AG04450 (cell line): Measurements from ENCODE around the gene CHST4. TPM values are rescaled to one million over a fixed set of nuclear protein-coding genes. Genes with fewer than 3 reads are reported as not detected.

Experiments
- CTCF ChIA-PET: fragments of 300-600, 350-600 bp; formaldehyde crosslinking; extraction: SDS; loops from one replicate; lab custom pipeline; 2022; ENCODE audit warnings: antibody characterized with exemption, inconsistent platforms; lab: Charles Lee
- POLR2A ChIA-PET: fragments of 350-600 bp; formaldehyde crosslinking; extraction: SDS; loops from one replicate; lab custom pipeline; 2021; ENCODE audit warnings: antibody characterized with exemption, inconsistent platforms; lab: Yijun Ruan, JAX
- DNase-seq: peaks from one replicate; pipeline ENCODE4 v3.0.0-alpha.2; 2011; ENCODE audit warnings: low read depth, low spot score
- H3K27ac ChIP-seq: one replicate; pipeline ENCODE4 v1.5.1; 2012; ENCODE audit warnings: low read depth, low read length, control low read depth
- H3K27me3 ChIP-seq: one replicate; pipeline ENCODE4 v1.6.0; 2012; ENCODE audit warnings: low read length; ENCODE audit not compliant: control insufficient read depth, insufficient read depth
- H3K4me3 ChIP-seq: 2 replicates; pipeline ENCODE4 v1.5.1; 2011; ENCODE audit warnings: mild to moderate bottlenecking, low read depth, low read length, control low read depth
- H3K9me3 ChIP-seq: 2 replicates; pipeline ENCODE4 v1.5.1; 2012; ENCODE audit warnings: low read length; ENCODE audit not compliant: control insufficient read depth, insufficient read depth
- CTCF ChIP-seq: IDR thresholded peaks from 2 replicates; pipeline ENCODE4 v1.5.1; 2011; ENCODE audit warnings: low read depth, low read length, control low read depth, inconsistent platforms
- polyA plus RNA-seq: library from polyadenylated mRNA; depleted of rRNA; stranded (reverse); fragments of >200 nt; gene quantifications from 2 replicates; pipeline ENCODE4 v1.2.3, GENCODE V29; 2011

The CHST4 gene
- polyA plus RNA-seq, 1 experiment = not detected

GRCh38 chr16:71547168-71547567 is 20.9 kb downstream of the CHST4 start:
- DNase-seq = no peak
- Histone ChIP-seq H3K9me3 (no peaks in the 10 kb centered on the region), H3K27me3 (peaks cover 2% of the 10 kb centered on the region), H3K4me3 (no peak overlapping the region), H3K27ac (no peak overlapping the region)
- no peak for TF ChIP-seq CTCF
- ChIA-PET POLR2A (no interaction called here), CTCF (no interaction called here)

DNA sequence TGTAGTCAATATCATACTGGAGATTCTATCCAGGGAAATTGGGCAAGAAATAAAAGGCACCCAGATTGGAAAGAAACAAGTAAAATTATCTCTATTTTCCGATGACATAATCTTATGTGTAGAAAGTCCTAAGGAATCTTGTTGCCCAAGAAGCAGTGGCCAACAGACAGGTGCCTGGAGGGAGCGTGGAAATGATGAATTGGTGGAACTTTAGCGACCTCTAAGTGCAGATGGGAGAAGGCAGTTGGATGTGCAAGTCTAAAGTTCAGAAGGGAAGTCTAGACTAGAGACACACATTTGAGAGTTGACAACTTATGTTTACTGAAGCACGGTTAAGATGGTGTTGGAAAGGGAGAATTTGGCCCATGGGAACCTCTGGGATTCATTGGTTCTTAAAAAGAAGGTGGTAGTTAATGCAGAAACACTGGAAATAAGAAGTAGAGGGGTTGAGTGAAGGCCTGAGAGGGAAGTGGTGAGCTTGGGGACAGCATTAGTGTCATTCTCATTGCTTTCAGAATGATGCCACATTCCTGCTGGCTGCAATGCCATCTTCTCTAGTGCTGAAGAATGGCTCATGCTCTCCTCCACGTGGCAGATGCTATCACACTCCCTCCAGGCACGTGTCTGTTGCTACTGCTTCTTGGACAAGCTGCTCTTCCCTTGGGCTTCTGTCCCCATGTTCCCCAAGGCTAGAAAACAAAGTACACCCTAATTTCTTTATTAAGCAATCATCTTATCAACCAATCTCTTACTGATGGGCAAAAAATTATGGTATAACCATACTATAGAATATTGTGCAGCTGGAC is 26.7 kb downstream of the CHST4 start:
- DNase-seq = no peak
- ChIA-PET CTCF (no interaction called here), POLR2A (no interaction called here)
- no peak for TF ChIP-seq CTCF
- no peaks in the 10 kb centered on the region for H3K27me3 ChIP-seq
- H3K27ac ChIP-seq = no peak overlapping the region
- H3K4me3 ChIP-seq = no peak overlapping the region
- H3K9me3 ChIP-seq = no peaks in the 10 kb centered on the region

DNA sequence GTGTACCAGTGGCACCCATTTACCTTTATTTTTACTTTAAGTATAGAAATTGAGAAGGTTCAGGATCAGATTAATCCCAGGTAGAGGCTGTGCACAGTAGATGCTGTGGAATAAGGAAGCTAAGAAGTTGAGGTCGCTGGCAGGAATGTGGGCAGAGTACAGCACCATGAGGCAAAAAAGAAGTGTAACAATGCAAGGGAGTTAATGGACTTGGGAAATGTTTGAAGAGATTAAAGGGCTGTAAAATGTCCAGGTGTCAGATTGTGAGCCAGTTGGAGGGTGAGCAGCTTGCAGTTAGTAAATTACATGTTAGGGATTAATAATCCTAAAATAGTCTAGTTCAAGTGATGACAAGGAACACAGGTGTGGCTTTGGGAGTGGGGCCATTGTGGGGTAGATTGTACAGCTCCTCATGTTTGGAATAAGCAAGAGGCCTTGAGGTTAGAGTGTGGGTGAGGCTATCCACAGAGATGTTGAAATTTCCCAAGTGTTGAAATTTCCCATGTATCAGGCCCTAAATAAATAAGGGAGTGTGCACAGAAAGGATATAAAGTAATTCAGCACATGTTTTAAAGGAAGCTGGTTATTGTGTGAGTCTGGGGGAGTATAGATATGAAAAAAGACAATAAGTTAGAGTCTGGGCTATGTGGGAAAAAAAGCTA is 29.1 kb downstream of the CHST4 start:
- Histone ChIP-seq H3K27me3 (no peaks in the 10 kb centered on the region), H3K9me3 (no peaks in the 10 kb centered on the region), H3K27ac (no peak overlapping the region), H3K4me3 (no peak overlapping the region)
- TF ChIP-seq CTCF = no peak
- POLR2A ChIA-PET = no interaction called here
- DNase-seq = no peak
- CTCF ChIA-PET = interaction anchor here (0.6 to 1.3 kb wide), 2 partner anchors 9 to 56 kb away, joined by 3 to 6 read pairs; no protein-coding TSS in a partner anchor

GRCh38 chr16:71557299-71557698 is 31.1 kb downstream of the CHST4 start:
- DNase-seq = no peak
- ChIA-PET POLR2A (no interaction called here), CTCF (no interaction called here)
- no peak for TF ChIP-seq CTCF
- Histone ChIP-seq H3K9me3 (no peaks in the 10 kb centered on the region), H3K27me3 (no peaks in the 10 kb centered on the region), H3K4me3 (no peak overlapping the region), H3K27ac (no peak overlapping the region)

- Histone ChIP-seq H3K27ac (no peak overlapping the region), H3K27me3 (peaks cover 2% of the 10 kb centered on the region), H3K9me3 (no peaks in the 10 kb centered on the region), H3K4me3 (no peak overlapping the region)
- no peak for TF ChIP-seq CTCF
- ChIA-PET CTCF (no interaction called here), POLR2A (no interaction called here)
- DNase-seq = no peak
Observed at GRCh38 chr16:71557954-71558582, 31.8 kb downstream of the CHST4 start.
